H1 (cell line): Measurements from ENCODE around the gene KIAA1671. TPM values are rescaled to one million over a fixed set of nuclear protein-coding genes. Genes with fewer than 3 reads are reported as not detected.
"Not testable (repeated sequence)": the region's sequence is repeated elsewhere in the genome, so short reads cannot be mapped to it uniquely, and the experiment has no call there.

Source experiments
- CTCF ChIA-PET: fragments of 300-600 bp; sonication (Branson Sonifier 250); formaldehyde crosslinking; loops from one replicate; lab custom pipeline; 2021; ENCODE audit not compliant: partially characterized antibody; lab: Charles Lee
- POLR2A ChIA-PET: fragments of 300-600 bp; sonication (Branson Sonifier 250); formaldehyde crosslinking; loops from one replicate; lab custom pipeline; 2021; ENCODE audit warnings: inconsistent platforms; ENCODE audit not compliant: partially characterized antibody; lab: Charles Lee
- DNase-seq, 2 experiments: peaks; one replicate each; pipeline versions ENCODE4 v3.0.0 to v3.0.0-alpha.2; 2010 to 2022; ENCODE audit warnings: low spot score in 2 of 2, low read depth in 1 of 2, mixed read lengths in 1 of 2
- FAIRE-seq: peaks from 2 replicates; lab custom pipeline; 2011; peaks lifted over from hg19 to GRCh38; lab: Jason Lieb, UNC
- H2AFZ ChIP-seq: 2 replicates; pipeline ENCODE4 v1.8.1; 2012; ENCODE audit warnings: low read length, inconsistent platforms
- H2AK5ac ChIP-seq: 2 replicates; pipeline ENCODE4 v1.6.1; 2013; ENCODE audit warnings: low read depth, low read length
- H2BK120ac ChIP-seq: replicated peaks from 2 replicates; pipeline ENCODE3; 2013; ENCODE audit warnings: low read depth, low read length, inconsistent platforms
- H2BK12ac ChIP-seq: 2 replicates; pipeline ENCODE4 v1.6.1; 2013; ENCODE audit warnings: low read depth, low read length
- H2BK15ac ChIP-seq: 2 replicates; pipeline ENCODE4 v1.6.1; 2013; ENCODE audit warnings: low read length
- H2BK20ac ChIP-seq: 2 replicates; pipeline ENCODE4 v1.6.1; 2013; ENCODE audit warnings: low read length
- H2BK5ac ChIP-seq: 2 replicates; pipeline ENCODE4 v1.6.1; 2013; ENCODE audit warnings: low read depth, low read length
- H3K14ac ChIP-seq: 2 replicates; pipeline ENCODE4 v1.6.1; 2013; ENCODE audit warnings: inconsistent platforms; ENCODE audit not compliant: insufficient read length
- H3K18ac ChIP-seq: 2 replicates; pipeline ENCODE4 v1.6.1; 2013; ENCODE audit warnings: low read length; ENCODE audit errors: extremely low read depth
- H3K23ac ChIP-seq: 2 replicates; pipeline ENCODE4 v1.6.1; 2013; ENCODE audit warnings: inconsistent platforms; ENCODE audit not compliant: insufficient read length
- H3K23me2 ChIP-seq: 2 replicates; pipeline ENCODE4 v1.6.1; 2013; ENCODE audit warnings: low read depth, low read length
- H3K27ac ChIP-seq: 2 replicates; pipeline ENCODE4 v1.6.1; 2011; ENCODE audit warnings: low read depth, low read length, inconsistent platforms
- H3K27me3 ChIP-seq, 4 experiments: replicated peaks in 1 of 4; 1 replicate in 1 of 4; 2 replicates in 3 of 4; pipeline versions ENCODE4 v1.6.1 to v1.8.1; 2011 to 2013; ENCODE audit warnings: low read length in 3 of 4, mild to moderate bottlenecking in 3 of 4, inconsistent platforms in 2 of 4, mixed read lengths in 2 of 4, moderate library complexity in 1 of 4; ENCODE audit not compliant: control insufficient read depth in 3 of 4, insufficient read depth in 3 of 4; ENCODE audit errors: extremely low read depth in 1 of 4
- H3K36me3 ChIP-seq, 4 experiments: 2 replicates each; pipeline versions ENCODE4 v1.6.1 to v1.8.1; 2011 to 2013; ENCODE audit warnings: mild to moderate bottlenecking in 4 of 4, low read length in 3 of 4, moderate library complexity in 2 of 4, control low read depth in 1 of 4, inconsistent platforms in 1 of 4; ENCODE audit not compliant: insufficient read depth in 4 of 4, control insufficient read depth in 2 of 4
- H3K4ac ChIP-seq: replicated peaks from 2 replicates; pipeline ENCODE3; 2013; ENCODE audit warnings: low read length, low read depth, mixed read lengths, inconsistent platforms; ENCODE audit not compliant: insufficient read length
- H3K4me1 ChIP-seq, 4 experiments: replicated peaks in 1 of 4; 1 replicate in 1 of 4; 2 replicates in 3 of 4; pipeline versions ENCODE4 v1.6.1 to v1.8.1; 2011 to 2013; ENCODE audit warnings: low read length in 3 of 4, inconsistent platforms in 2 of 4, mixed read lengths in 1 of 4; ENCODE audit not compliant: insufficient read depth in 4 of 4, control insufficient read depth in 3 of 4
- H3K4me2 ChIP-seq, 2 experiments: 2 replicates each; pipeline versions ENCODE4 v1.6.1 to v1.8.1; 2011 to 2013; ENCODE audit warnings: low read depth in 2 of 2, low read length in 2 of 2, control low read depth in 1 of 2, inconsistent platforms in 1 of 2, mild to moderate bottlenecking in 1 of 2; ENCODE audit not compliant: insufficient read depth in 1 of 2
- H3K4me3 ChIP-seq, 4 experiments: fragments of 200-600, 300-600 bp in 1 of 4; sonication (generic), shearing (Covaris generic), sonication (Bioruptor Twin) in 1 of 4; 2 replicates each; pipeline versions ENCODE4 v1.5.1 to v1.8.1; 2011 to 2016; ENCODE audit warnings: low read length in 4 of 4, low read depth in 3 of 4, control low read depth in 2 of 4, inconsistent platforms in 2 of 4, mild to moderate bottlenecking in 2 of 4, mixed read lengths in 1 of 4, moderate library complexity in 1 of 4; ENCODE audit not compliant: insufficient read depth in 2 of 4; ENCODE audit errors: extremely low read depth in 1 of 4
- H3K56ac ChIP-seq: replicated peaks from 2 replicates; pipeline ENCODE3; 2013; ENCODE audit warnings: low read depth, mild to moderate bottlenecking, mixed read lengths, low read length, inconsistent platforms; ENCODE audit not compliant: insufficient read length
- H3K79me1 ChIP-seq: 2 replicates; pipeline ENCODE4 v1.6.1; 2013; ENCODE audit warnings: low read depth, low read length, control low read depth
- H3K79me2 ChIP-seq, 2 experiments: 2 replicates each; pipeline versions ENCODE4 v1.6.1 to v1.8.1; 2012 to 2013; ENCODE audit warnings: low read length in 2 of 2, mild to moderate bottlenecking in 2 of 2, inconsistent platforms in 1 of 2; ENCODE audit not compliant: insufficient read depth in 2 of 2, control insufficient read depth in 1 of 2
- H3K9ac ChIP-seq, 4 experiments: replicated peaks in 1 of 4; 1 replicate in 1 of 4; 2 replicates in 3 of 4; pipeline versions ENCODE4 v1.6.1 to v1.8.1; 2011 to 2013; ENCODE audit warnings: low read depth in 3 of 4, low read length in 3 of 4, control low read depth in 2 of 4, mild to moderate bottlenecking in 2 of 4, moderate library complexity in 2 of 4, inconsistent platforms in 1 of 4; ENCODE audit errors: extremely low read depth in 1 of 4
- H3K9me3 ChIP-seq, 2 experiments: 2 replicates each; pipeline versions ENCODE4 v1.6.1 to v1.8.1; 2012 to 2013; ENCODE audit warnings: mild to moderate bottlenecking in 2 of 2, moderate library complexity in 2 of 2, control low read depth in 1 of 2, inconsistent platforms in 1 of 2, low read depth in 1 of 2, low read length in 1 of 2, mixed read lengths in 1 of 2; ENCODE audit not compliant: insufficient read depth in 2 of 2
- H4K20me1 ChIP-seq, 2 experiments: replicated peaks in 1 of 2; 2 replicates each; pipeline versions ENCODE3 to v1.8.1; 2011 to 2013; ENCODE audit warnings: inconsistent platforms in 2 of 2, low read length in 2 of 2, mild to moderate bottlenecking in 1 of 2; ENCODE audit not compliant: insufficient read depth in 2 of 2, control insufficient read depth in 1 of 2
- H4K5ac ChIP-seq: 2 replicates; pipeline ENCODE4 v1.6.1; 2013; ENCODE audit warnings: low read length, low read depth, mixed read lengths, inconsistent platforms; ENCODE audit not compliant: insufficient read length
- H4K8ac ChIP-seq: 2 replicates; pipeline ENCODE4 v1.8.0; 2013; ENCODE audit warnings: mild to moderate bottlenecking, moderate library complexity, low read length, inconsistent platforms; ENCODE audit not compliant: insufficient read depth; ENCODE audit errors: extremely low read depth
- H4K91ac ChIP-seq: replicated peaks from 2 replicates; pipeline ENCODE3; 2013; ENCODE audit warnings: low read length, mixed read lengths, inconsistent platforms; ENCODE audit not compliant: insufficient read length
- BRCA1 ChIP-seq: IDR thresholded peaks from 2 replicates; pipeline ENCODE4 v1.6.1; 2012; ENCODE audit warnings: low read depth, low read length, improper control_type of control experiment
- CEBPB ChIP-seq: IDR thresholded peaks from 2 replicates; pipeline ENCODE4 v1.6.1; 2012; ENCODE audit warnings: low read depth, low read length
- EGR1 ChIP-seq: IDR thresholded peaks from 2 replicates; pipeline ENCODE4 v1.6.1; 2011; ENCODE audit warnings: low read depth, low read length, borderline replicate concordance
- NANOG ChIP-seq: IDR thresholded peaks from 2 replicates; pipeline ENCODE4 v1.6.1; 2011; ENCODE audit warnings: low read length, low read depth, mild to moderate bottlenecking, inconsistent platforms; ENCODE audit not compliant: insufficient read depth, poor library complexity, severe bottlenecking
- SP2 ChIP-seq: IDR thresholded peaks from 2 replicates; pipeline ENCODE4 v1.6.1; 2012; ENCODE audit warnings: mild to moderate bottlenecking, low read length, inconsistent platforms
- USF2 ChIP-seq: IDR thresholded peaks from 2 replicates; pipeline ENCODE4 v1.6.1; 2011; ENCODE audit warnings: low read length, improper control_type of control experiment
- WGBS, 2 experiments: shearing (Covaris generic) in 1 of 2; methylation state at CpG; one replicate each; pipeline versions ENCODE4 v1.1.6 to v1.1.7; 2013 to 2015; ENCODE audit warnings: low lambda C conversion rate in 2 of 2, mixed read lengths in 2 of 2, inconsistent platforms in 1 of 2, low coverage in 1 of 2, missing lambda C conversion rate in 1 of 2; ENCODE audit not compliant: insufficient replicate concordance in 2 of 2, insufficient coverage in 1 of 2, insufficient read length in 1 of 2; ENCODE audit errors: extremely low coverage in 1 of 2, missing lambda C conversion rate in 1 of 2; 5-methylcytosine and 5-hydroxymethylcytosine counted together
- polyA plus RNA-seq, 7 experiments: library from polyadenylated mRNA; depleted of rRNA in 3 of 7; stranded (reverse) in 5 of 7; unstranded in 2 of 7; fragments of >200 nt in 5 of 7; fragments of 200-250 nt in 2 of 7; gene quantifications; 1 replicate in 5 of 7; 2 replicates in 1 of 7; 4 replicates in 1 of 7; pipeline versions ENCODE4 v1.2.1 to v1.2.3, GENCODE V29; 2011 to 2013; ENCODE audit warnings: missing spikeins in 2 of 7, mixed read lengths in 2 of 7
- total RNA-seq: library from RNA; stranded (reverse); fragmentation: NEBNext Ultra II Directional; extraction: Animal tissue kit (Norgen Biotek cat#: 25700); gene quantifications from 2 replicates; pipeline ENCODE4 v1.2.1, GENCODE V29; 2021

The KIAA1671 gene
- total and polyA plus RNA-seq, 2 of the 8 experiments (the other 6 are each of a cell fraction or from before 2014, with no cell fraction given) = 6.4 to 23.9 TPM

- TF ChIP-seq SP2 (no peak), EGR1 (no peak), BRCA1 (no peak), NANOG (no peak), CEBPB (no peak), USF2 (no peak)
Observed at GRCh38 chr22:25177895-25178294, 225.4 kb downstream of the KIAA1671 start (continued).

GRCh38 chr22:25178348-25178747 is 225.8 kb downstream of the KIAA1671 start:
- H3K14ac ChIP-seq, DNase-seq, H3K79me2 ChIP-seq, H2AFZ ChIP-seq, H3K23me2 ChIP-seq, H3K79me1 ChIP-seq, H3K4me2 ChIP-seq, H2BK5ac ChIP-seq, H2BK20ac ChIP-seq, H3K27me3 ChIP-seq, H4K91ac ChIP-seq, H3K9me3 ChIP-seq, H2AK5ac ChIP-seq, H4K5ac ChIP-seq, H2BK120ac ChIP-seq, H3K4me1 ChIP-seq, H3K27ac ChIP-seq, H3K36me3 ChIP-seq, POLR2A ChIA-PET, H2BK12ac ChIP-seq, H3K9ac ChIP-seq, H3K56ac ChIP-seq, H3K4me3 ChIP-seq, H2BK15ac ChIP-seq, H4K8ac ChIP-seq, H3K18ac ChIP-seq, H3K4ac ChIP-seq, H4K20me1 ChIP-seq, FAIRE-seq, H3K23ac ChIP-seq: not testable (repeated sequence)
- WGBS, 2 experiments = 83% methylated on average over 6 of the region's 6 CpGs; no CpG with 5 or more reads in 1 of the 2 experiments
- CTCF ChIA-PET = interaction anchor here (1.0 to 1.4 kb wide), 2 partner anchors 13 to 106 kb away, joined by 3 read pairs; no protein-coding TSS in a partner anchor
